SJCRH30 (cell line): ENCODE data around the gene ATXN3. TPM values are rescaled to one million over a fixed set of nuclear protein-coding genes. Genes with fewer than 3 reads are reported as not detected.

Experiments
- total RNA-seq: library from RNA; depleted of rRNA; stranded (reverse); fragments of >200 nt; shearing (Covaris generic); gene quantifications from 2 replicates; pipeline ENCODE4 v1.2.3, GENCODE V29; 2014; rRNA removed

Gene ATXN3
- total RNA-seq, 1 experiment from 2014 or later = 22.0 TPM

Other genes starting within 250 kb of the ATXN3 start
- gene TC2N, start 239.0 kb downstream of the ATXN3 start, total RNA-seq = 0.26 and 0.41 TPM in 2 replicates
- gene FBLN5, start 158.9 kb downstream of the ATXN3 start, total RNA-seq = 27.8 and 29.6 TPM in 2 replicates
- 15.7 and 18.8 TPM in 2 replicates for gene TRIP11, start 66.5 kb downstream of the ATXN3 start, total RNA-seq
- 250 and 280 TPM in 2 replicates for gene NDUFB1, start 15.1 kb upstream of the ATXN3 start, total RNA-seq
- gene CPSF2, start 15.4 kb upstream of the ATXN3 start, total RNA-seq = 50.7 and 66.6 TPM in 2 replicates
- 0.02 TPM in 1 of 2 replicates, not detected in the other for gene SLC24A4, start 216.6 kb upstream of the ATXN3 start, total RNA-seq